ENCODE results near the gene SRD5A1.

The SRD5A1 gene

DNA sequence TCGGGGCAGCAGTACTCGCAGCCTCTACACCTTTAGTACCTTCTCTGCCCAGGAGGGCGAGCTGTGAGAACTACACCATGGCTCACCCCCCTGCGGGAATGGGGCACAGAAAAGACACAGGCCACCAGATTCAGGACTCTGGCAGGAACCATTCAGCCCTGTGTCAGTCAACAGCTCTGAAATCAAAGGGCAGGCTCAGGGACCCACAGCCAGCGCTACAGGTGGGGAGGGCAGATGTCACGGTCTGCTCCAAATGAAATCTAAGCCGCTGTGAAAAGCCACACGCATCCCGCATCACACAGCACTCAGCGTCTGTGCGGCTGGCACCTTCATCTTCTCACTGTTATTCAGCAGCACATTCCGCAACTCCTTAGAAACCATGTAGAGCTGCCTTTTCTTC, 28.3 kb upstream of the SRD5A1 start:
- no peak for DNase-seq

- no peak for DNase-seq
Measured at GRCh38 chr5:6606884-6607558, 26.2 kb upstream of the SRD5A1 start.

DNA sequence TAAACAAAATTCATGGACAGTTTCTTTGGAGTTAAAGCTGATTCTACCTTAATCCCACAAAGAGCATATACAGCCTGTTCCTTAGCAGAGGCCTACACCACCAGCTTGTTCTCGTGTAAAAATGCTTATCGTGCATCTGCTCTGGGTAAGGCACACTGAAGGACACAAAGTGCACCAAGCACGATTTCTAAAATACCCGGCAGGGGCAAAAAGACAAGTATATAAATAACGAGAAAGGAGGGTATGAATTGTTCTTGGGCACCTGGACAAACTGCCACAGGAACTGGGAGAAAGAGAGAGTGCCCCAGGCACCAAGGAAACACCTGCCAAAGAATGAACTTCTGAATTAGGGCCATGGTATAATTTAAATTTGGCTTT, 25.7 kb upstream of the SRD5A1 start:
- no peak for DNase-seq

GRCh38 chr5:6608016-6608415, 25.2 kb upstream of the SRD5A1 start:
- DNase-seq = no peak

DNA sequence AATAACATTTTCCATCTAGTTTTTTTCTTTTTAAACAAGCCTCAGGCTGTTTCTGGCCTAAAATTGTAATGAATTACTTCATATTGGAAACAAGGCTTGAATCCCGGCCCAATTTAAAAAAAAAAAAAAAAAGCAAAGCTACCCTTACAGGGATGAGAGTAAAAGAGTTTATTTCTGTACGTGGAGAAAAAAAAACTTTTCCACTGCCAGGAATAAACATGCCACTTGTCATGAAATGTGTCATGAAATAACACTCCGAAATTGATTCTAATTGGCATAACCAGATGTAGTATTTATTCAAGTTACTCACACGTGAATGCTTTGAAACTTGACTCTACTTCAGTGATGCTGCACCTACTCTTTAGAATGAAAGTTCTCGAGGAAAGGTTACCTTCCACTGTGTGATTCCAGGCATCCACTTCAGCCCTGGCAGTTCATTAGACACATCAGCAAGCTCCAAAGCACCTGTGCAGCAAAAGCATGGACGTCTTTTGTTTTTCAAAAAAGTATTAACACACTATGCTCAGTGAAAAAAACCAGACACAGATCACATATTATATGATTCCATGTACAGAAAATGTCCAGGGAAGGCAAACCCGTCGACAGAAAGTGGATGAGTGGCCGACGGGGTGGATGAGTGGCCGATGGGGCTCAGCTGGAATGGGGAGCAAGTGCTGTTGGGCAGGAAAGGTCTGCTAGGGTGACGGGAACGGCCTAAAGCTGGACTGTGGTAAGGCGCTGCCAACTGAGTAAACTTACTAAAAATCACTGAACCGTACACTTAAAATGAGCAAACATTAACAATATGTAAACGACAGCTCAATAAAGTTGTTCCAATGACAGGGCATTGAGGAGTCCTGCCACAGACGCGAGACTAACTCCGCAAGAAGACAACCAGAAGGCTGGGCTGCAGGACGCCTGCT, 21.6 kb upstream of the SRD5A1 start:
- no peak for DNase-seq

DNA sequence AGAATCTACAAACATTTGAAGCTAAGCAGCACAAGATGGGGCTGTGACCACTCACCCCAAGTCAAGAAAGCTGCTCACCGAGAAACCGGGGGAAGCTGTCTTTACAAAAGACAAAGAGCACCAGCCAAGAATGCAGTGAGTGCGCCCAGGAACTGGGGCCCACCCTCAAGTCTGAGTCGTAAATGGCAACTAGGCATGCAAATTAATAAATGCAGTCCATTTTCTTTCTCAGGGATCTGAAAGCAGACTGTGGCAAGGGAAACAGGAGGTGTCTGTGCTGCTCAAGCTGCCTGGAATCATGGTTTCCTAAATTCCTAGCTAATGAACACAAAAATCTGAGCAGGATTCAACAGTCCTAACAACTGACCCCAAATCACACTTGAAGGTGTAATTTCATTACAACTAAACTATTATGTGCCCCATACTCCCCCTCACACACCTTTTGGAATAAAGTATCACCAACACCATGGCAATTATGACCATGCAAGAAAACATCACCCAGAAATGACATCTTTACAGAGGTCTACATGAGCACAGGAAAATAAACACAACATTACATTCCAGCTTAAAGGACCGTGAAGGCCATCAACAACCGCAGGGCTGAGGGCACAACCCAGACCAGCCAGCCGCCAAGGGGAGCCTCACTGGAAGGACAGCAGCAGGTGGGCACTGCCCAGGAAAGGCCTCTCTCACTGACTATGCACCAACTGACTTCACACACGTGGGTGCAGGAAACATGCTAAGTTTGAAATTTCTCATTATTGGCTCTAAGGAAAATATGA, 18.0 kb upstream of the SRD5A1 start:
- no peak for DNase-seq

- no peak for DNase-seq
Measured at GRCh38 chr5:6616632-6617031, 16.6 kb upstream of the SRD5A1 start.

DNA sequence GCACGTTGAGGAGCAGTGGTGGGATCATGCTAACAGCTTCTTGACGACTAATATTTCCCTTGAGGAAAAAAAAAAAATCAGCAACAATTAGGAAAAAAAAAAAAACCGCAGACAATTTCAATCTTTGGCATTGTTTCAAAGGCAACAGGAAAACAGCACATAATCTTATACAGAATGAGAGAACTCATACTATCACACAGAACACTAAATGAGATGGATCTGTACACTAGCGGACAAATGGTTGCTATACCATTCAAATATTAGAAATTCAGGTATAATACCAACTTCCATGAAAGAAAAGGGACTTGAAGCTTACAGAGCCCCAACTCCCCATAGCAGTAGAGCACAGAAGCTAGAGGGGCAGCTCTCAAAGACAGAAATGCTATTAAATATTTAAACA, 10.0 kb upstream of the SRD5A1 start:
- no peak for DNase-seq

GRCh38 chr5:6623941-6624340, 9.3 kb upstream of the SRD5A1 start:
- DNase-seq = no peak

DNA sequence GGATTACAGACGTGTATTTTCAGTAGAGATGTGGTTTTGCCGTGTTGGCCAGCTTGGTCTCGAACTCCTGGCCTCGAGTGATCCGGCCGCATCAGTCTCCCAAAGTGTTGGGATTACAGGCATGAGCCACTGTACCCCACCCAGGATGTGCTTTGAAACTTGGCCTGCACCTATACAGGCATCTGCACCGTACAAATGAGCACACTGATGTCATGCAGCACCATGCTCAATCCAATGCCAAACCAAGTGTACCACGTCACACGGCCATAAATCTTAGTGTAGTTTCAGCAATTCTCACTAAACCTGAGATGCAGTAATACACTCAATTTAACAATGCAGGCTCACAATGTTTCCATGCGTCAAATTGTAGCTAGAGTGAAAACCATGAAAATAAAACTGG, 6.7 kb upstream of the SRD5A1 start:
- no peak for DNase-seq

DNA sequence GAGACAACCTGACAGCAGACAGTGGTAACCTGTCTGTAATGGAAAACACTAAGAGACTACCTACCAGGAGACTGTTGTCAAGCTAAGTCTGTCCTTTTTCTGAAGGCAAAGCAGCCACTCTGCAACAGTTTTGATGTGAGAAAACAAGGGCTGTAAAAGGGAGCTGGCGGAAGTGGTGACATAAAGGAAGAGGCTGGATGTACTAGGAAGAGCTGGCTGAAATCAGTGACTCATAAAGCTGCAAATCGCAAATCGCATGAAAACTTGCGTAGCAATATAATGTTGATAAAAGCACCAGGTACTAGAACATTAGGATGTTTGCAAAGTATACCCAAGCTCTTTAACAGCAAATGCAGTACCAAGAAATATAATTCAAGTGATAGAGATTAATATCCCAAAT, 1.8 kb upstream of the SRD5A1 start:
- peak in 1 of 5 donors; percentile 23 for DNase-seq

- peak in 1 of 5 donors; percentile 27 for DNase-seq
Measured at GRCh38 chr5:6632324-6632887, 834 bp upstream of the SRD5A1 start.

- no peak for DNase-seq
Measured at GRCh38 chr5:6633469-6634245, 417 bp downstream of the SRD5A1 start.

DNA sequence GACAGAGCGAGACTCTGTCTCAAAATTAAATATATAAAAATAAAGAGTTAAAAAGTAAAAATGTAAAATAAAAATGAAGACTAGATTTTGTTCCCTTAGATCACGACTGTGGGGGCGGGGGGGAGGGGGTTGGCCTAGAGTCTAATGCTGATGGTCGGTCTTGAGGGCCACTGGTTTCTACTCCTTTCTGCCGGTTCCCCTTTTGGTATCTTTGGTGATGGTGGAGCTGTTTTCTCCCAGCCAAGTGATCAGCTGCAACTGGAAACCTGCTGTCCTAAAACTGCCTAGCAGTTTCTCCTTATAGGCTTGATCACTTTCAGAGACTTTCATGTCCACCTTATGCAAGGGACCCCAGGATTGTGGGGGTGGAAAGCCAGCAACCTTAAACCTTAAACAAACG, 1.1 kb downstream of the SRD5A1 start:
- DNase-seq = peak in 1 of 5 donors; percentile 6

DNA sequence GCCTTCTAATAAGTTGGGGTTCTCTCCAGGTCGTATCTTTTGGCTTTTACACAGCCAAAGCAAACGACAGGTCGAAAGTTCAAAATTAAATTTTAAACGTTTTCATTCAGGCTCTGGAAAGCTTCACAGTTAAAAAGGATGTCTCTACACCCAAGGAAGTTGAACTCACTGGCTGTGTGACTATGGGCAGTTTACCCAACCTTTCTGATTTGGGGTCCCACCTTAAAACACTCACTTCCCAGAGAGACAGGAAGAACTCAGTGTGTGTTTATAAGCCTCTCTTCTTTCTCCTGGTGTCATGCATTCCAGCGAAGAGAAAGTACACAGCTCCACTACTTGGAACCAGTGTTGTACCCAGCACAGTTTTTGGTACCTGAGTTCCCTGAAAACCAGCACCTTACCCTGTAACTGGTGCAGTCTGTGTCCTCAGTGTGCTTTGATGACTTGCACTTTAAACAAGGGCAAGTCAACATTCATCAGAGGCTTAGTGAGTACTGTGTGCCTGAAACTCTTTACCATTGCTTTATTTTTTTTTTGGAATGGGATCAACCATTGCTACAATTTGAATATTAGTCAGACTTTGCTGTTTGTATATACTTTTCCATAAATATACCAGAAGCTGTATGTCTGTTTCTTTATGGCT, 1.7 kb downstream of the SRD5A1 start:
- peak in 1 of 5 donors; percentile 31 for DNase-seq

- no peak for DNase-seq
Measured at GRCh38 chr5:6636293-6636692, 3.1 kb downstream of the SRD5A1 start.

DNA sequence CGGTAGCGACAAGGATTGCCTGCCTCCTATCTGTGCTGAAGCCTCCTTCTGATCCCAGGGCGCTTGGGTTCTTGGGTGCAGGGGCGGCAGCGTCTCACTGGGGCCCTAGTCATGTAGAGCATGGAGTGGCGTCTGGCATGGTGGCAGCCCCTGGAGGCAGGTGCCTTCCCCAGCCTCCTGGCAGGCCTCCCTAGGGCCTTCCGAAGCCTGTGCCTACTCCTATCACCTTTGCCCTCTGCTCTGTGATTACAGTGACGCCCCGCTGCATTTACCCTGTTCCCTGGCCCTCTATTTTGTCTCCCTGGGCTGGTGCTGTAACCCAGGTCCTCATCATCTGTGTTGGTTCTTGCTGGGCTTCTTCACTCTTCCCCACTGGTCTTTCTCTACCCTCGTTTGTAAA, 3.8 kb downstream of the SRD5A1 start:
- DNase-seq = no peak

GRCh38 chr5:6637590-6637989, 4.3 kb downstream of the SRD5A1 start:
- no peak for DNase-seq

DNA sequence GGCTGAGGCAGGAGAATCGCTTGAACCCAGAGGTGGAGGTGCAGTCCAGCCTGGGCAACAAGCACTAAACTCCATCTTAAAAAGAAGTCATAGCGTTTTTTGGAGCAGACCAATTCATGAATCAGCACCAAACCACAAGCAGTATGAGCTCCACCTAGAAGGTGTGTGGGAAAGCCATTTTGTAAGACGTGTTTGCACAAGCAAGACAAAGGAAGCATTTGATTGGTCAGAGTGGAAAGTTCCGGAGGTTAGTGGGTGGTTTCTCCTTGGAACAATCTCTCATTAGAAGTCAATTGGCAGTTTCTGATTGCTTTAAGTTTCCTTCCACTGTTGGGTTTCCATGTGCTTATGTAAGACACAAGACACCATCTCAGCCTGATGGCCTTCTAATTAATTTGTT, 5.0 kb downstream of the SRD5A1 start:
- peak in 1 of 5 donors; percentile 32 for DNase-seq

GRCh38 chr5:6642655-6643054, 9.4 kb downstream of the SRD5A1 start:
- DNase-seq = no peak

- DNase-seq = no peak
Measured at GRCh38 chr5:6644794-6645241, 11.6 kb downstream of the SRD5A1 start.

Measured in T-helper 1 cell (primary cell).